ENCODE measurements around the gene TCTN1.
"Not testable (repeated sequence)": the region's sequence is repeated elsewhere in the genome, so short reads cannot be mapped to it uniquely, and the experiment has no call there.

The TCTN1 gene

DNA sequence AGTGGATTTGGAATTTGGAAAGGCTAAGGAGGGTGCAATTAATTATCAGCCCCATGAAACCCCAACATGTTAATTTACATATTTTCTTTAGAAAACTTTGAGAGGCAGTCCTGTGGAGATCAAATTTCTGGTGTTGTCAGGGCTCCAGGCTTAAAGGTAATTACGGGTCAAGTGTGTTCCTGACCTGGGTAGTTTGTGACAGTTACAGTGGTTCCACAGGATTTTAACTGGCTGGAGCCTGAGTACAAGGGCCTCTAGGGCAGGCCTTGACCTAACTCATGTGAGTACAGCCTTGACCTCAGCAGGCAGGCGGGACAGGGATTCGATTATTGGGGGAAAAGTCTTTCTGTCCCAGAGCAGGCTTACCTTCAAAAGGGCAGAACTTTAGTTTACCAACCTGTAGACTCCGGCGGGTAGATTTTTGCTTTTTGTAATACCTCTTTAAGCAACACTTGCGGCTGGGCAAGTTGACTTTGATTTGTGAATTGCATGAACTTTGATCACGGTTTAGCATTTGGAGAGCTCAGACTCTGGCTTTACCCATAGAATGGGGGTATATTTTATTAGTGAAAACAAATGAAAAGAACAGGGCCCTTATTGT is 22.4 kb upstream of the TCTN1 start:
- Histone ChIP-seq H3K4me1 (ENCODE audit: insufficient read depth, low read length) (no peaks in the 10 kb centered on the region), H3K4me2 (ENCODE audit: insufficient read depth, low read length) (no peak overlapping the region), H3K9ac (ENCODE audit: low read depth, low read length) (no peak overlapping the region), H3K27me3 (ENCODE audit: insufficient read depth, low read length, poor library complexity) (no peaks in the 10 kb centered on the region), H3K36me3 (ENCODE audit: insufficient read depth, low read length) (no peaks in the 10 kb centered on the region), H2AFZ (ENCODE audit: low read depth, low read length) (no peak overlapping the region), H3K27ac (ENCODE audit: low read length) (no peak overlapping the region), H4K20me1 (ENCODE audit: insufficient read depth, low read length) (no peaks in the 10 kb centered on the region), H3K79me2 (ENCODE audit: insufficient read depth, low read length) (no peaks in the 10 kb centered on the region), H3K4me3 (ENCODE audit: low read depth in 1 of 2, low read length in 2 of 2) (no peak overlapping the region), H3K9me3 (ENCODE audit: insufficient read depth, low read length, severe bottlenecking) (no peaks in the 10 kb centered on the region)
- DNase-seq, result no peak
- TF ChIP-seq EZH2 (IDR thresholded peaks at IDR 0.05; ENCODE audit: borderline replicate concordance, low read depth, low read length, severe bottlenecking), result no peak
- TF ChIP-seq, protein P1, sequence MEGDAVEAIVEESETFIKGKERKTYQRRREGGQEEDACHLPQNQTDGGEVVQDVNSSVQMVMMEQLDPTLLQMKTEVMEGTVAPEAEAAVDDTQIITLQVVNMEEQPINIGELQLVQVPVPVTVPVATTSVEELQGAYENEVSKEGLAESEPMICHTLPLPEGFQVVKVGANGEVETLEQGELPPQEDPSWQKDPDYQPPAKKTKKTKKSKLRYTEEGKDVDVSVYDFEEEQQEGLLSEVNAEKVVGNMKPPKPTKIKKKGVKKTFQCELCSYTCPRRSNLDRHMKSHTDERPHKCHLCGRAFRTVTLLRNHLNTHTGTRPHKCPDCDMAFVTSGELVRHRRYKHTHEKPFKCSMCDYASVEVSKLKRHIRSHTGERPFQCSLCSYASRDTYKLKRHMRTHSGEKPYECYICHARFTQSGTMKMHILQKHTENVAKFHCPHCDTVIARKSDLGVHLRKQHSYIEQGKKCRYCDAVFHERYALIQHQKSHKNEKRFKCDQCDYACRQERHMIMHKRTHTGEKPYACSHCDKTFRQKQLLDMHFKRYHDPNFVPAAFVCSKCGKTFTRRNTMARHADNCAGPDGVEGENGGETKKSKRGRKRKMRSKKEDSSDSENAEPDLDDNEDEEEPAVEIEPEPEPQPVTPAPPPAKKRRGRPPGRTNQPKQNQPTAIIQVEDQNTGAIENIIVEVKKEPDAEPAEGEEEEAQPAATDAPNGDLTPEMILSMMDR (IDR thresholded peaks at IDR 0.05; ENCODE audit: borderline replicate concordance, extremely low read depth, low read length, poor library complexity, severe bottlenecking), result no peak
- no peak for ATAC-seq (ENCODE audit: insufficient read depth, low read depth)

DNA sequence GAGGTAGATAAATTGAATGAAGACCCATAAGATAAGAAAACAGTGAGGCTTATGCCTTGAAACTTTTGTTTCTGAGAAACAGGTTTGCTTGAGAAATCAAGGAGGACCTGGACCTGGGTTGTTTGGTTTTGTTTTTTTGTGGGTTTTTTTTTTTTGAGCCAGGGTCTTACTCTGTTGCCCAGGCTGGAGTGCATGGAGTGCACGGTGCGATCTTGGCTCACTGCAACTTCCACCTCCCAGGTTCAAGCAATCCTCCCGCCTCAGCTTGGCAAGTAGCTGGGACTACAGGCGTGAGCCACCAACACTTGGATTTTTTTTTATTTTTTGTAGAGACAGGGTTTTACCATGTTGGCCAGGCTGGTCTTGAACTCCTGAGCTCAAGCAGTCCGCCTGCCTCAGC is 21.9 kb upstream of the TCTN1 start:
- DNase-seq, result no peak
- H3K9me3 ChIP-seq (ENCODE audit: insufficient read depth, low read length, severe bottlenecking), result no peaks in the 10 kb centered on the region
- no peaks in the 10 kb centered on the region for H3K79me2 ChIP-seq (ENCODE audit: insufficient read depth, low read length)
- TF ChIP-seq EZH2 (IDR thresholded peaks at IDR 0.05; ENCODE audit: borderline replicate concordance, low read depth, low read length, severe bottlenecking), result no peak
- TF ChIP-seq, protein P1 (IDR thresholded peaks at IDR 0.05; ENCODE audit: borderline replicate concordance, extremely low read depth, low read length, poor library complexity, severe bottlenecking), result no peak
- H3K4me2 ChIP-seq (ENCODE audit: insufficient read depth, low read length), result no peak overlapping the region
- H3K4me1 ChIP-seq (ENCODE audit: insufficient read depth, low read length), result no peaks in the 10 kb centered on the region
- H3K9ac ChIP-seq (ENCODE audit: low read depth, low read length), result no peak overlapping the region
- H2AFZ ChIP-seq (ENCODE audit: low read depth, low read length), result no peak overlapping the region
- H4K20me1 ChIP-seq (ENCODE audit: insufficient read depth, low read length), result no peaks in the 10 kb centered on the region
- H3K36me3 ChIP-seq (ENCODE audit: insufficient read depth, low read length), result no peaks in the 10 kb centered on the region
- H3K4me3 ChIP-seq (ENCODE audit: low read depth in 1 of 2, low read length in 2 of 2), result no peak overlapping the region
- no peak for ATAC-seq (ENCODE audit: insufficient read depth, low read depth)
- no peak overlapping the region for H3K27ac ChIP-seq (ENCODE audit: low read length)
- H3K27me3 ChIP-seq (ENCODE audit: insufficient read depth, low read length, poor library complexity), result no peaks in the 10 kb centered on the region

DNA sequence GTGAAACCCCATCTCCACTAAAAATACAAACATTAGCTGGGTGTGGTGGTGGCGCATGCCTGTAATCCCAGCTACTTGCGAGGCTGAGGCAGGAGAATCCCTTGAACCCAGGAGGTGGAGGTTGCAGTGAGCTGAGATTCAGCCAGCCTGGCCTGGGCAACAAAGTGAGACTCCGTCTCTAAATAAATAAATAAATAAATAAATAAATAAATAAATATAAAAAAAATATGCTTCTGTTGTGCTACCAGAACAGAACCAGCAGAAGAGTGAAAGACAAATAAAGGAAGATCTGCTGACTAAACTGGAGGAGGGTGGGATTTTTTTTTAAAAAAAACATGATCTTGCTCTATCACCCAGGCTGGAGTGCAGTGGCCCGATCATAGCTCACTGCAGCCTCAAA is 21.0 kb upstream of the TCTN1 start:
- not testable (repeated sequence) for ATAC-seq (ENCODE audit: insufficient read depth, low read depth); H4K20me1 ChIP-seq (ENCODE audit: insufficient read depth, low read length); H3K4me3 ChIP-seq (ENCODE audit: low read depth in 1 of 2, low read length in 2 of 2); H3K36me3 ChIP-seq (ENCODE audit: insufficient read depth, low read length); H3K9me3 ChIP-seq (ENCODE audit: insufficient read depth, low read length, severe bottlenecking); H3K4me1 ChIP-seq (ENCODE audit: insufficient read depth, low read length); H3K4me2 ChIP-seq (ENCODE audit: insufficient read depth, low read length); H3K9ac ChIP-seq (ENCODE audit: low read depth, low read length); H3K27me3 ChIP-seq (ENCODE audit: insufficient read depth, low read length, poor library complexity); H3K79me2 ChIP-seq (ENCODE audit: insufficient read depth, low read length); H2AFZ ChIP-seq (ENCODE audit: low read depth, low read length); H3K27ac ChIP-seq (ENCODE audit: low read length); DNase-seq

DNA sequence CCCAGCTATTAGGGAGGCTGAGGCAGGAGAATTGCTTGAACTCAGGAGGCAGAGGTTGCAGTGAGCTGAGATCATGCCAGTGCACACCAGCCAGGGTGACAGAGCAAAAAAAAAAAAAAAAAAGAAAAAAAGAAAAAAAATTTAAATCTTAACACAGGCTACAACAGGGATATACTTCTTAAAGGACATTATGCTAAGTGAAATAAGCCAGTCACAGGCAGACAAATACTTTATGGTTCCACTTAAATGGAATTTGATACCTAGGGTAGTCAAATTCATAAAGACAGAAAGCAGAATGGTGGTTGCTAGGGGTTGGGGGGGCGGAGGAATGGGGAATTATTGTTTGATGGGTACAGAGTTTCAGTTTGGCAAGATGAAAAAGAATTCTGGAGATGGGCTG is 16.0 kb upstream of the TCTN1 start:
- Histone ChIP-seq H2AFZ (ENCODE audit: low read depth, low read length) (no peak overlapping the region), H3K4me3 (ENCODE audit: low read depth in 1 of 2, low read length in 2 of 2) (no peak overlapping the region), H3K9me3 (ENCODE audit: insufficient read depth, low read length, severe bottlenecking) (no peaks in the 10 kb centered on the region), H3K79me2 (ENCODE audit: insufficient read depth, low read length) (no peaks in the 10 kb centered on the region), H4K20me1 (ENCODE audit: insufficient read depth, low read length) (no peaks in the 10 kb centered on the region), H3K9ac (ENCODE audit: low read depth, low read length) (no peak overlapping the region), H3K27ac (ENCODE audit: low read length) (no peak overlapping the region), H3K36me3 (ENCODE audit: insufficient read depth, low read length) (no peaks in the 10 kb centered on the region), H3K4me2 (ENCODE audit: insufficient read depth, low read length) (no peak overlapping the region), H3K27me3 (ENCODE audit: insufficient read depth, low read length, poor library complexity) (no peaks in the 10 kb centered on the region), H3K4me1 (ENCODE audit: insufficient read depth, low read length) (peaks cover 3% of the 10 kb centered on the region; the same call in 1 of the 2 replicates)
- ATAC-seq (ENCODE audit: insufficient read depth, low read depth) (no peak), DNase-seq (no peak)
- TF ChIP-seq EZH2 (IDR thresholded peaks at IDR 0.05; ENCODE audit: borderline replicate concordance, low read depth, low read length, severe bottlenecking), result no peak
- TF ChIP-seq, protein P1 (IDR thresholded peaks at IDR 0.05; ENCODE audit: borderline replicate concordance, extremely low read depth, low read length, poor library complexity, severe bottlenecking), result no peak
